Fibroblast of lung (primary cell): ENCODE results near the gene C3orf18.

Source experiments
- EZH2 ChIP-seq: IDR thresholded peaks from 2 replicates; pipeline ENCODE4 v1.5.1; 2012; ENCODE audit warnings: low read length, control low read depth, mild to moderate bottlenecking; ENCODE audit errors: missing control alignments
- TF ChIP-seq, protein P1 (sequence below), 2 donors: IDR thresholded peaks in 1 of 2; conservative IDR thresholded peaks in 1 of 2; 1 replicate in 1 of 2; 2 replicates in 1 of 2; pipeline ENCODE4 v1.5.1; 2011 to 2012; ENCODE audit warnings: low read length in 2 of 2, control low read depth in 1 of 2, inconsistent platforms in 1 of 2, low read depth in 1 of 2, mild to moderate bottlenecking in 1 of 2

DNA sequence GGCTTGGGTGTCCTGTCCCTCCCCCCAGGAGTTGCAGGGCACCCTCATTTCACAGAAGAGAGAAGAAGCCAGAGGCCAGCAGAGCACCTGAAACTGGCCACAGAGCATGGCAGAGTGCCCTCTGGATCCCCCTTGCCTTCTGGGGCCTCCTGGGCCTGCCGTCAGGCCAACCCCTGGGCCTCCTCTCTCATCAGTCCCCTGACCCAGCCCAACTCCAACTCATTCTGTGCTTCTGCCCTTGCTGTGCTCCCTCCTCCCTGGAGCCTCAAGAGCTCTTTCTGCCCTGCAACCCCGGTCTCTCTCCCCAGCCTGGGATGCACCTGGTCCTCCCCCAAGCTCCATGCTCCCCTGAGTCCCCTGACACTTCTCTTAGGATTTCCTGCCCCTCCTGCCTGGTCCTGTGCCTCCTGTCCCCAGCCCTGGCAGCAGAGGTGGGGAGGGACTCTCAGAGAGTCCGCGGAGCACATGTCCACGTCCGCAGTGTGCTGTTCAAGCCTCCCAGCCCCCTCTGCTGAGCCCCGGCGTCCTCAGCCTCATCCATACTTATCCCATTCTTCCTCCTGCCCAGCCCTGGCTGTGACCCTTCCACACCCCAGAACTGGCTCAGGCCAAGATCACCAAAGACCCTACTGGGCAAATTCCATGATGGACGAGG is 33.6 kb downstream of the C3orf18 start:
- TF ChIP-seq, protein P1, sequence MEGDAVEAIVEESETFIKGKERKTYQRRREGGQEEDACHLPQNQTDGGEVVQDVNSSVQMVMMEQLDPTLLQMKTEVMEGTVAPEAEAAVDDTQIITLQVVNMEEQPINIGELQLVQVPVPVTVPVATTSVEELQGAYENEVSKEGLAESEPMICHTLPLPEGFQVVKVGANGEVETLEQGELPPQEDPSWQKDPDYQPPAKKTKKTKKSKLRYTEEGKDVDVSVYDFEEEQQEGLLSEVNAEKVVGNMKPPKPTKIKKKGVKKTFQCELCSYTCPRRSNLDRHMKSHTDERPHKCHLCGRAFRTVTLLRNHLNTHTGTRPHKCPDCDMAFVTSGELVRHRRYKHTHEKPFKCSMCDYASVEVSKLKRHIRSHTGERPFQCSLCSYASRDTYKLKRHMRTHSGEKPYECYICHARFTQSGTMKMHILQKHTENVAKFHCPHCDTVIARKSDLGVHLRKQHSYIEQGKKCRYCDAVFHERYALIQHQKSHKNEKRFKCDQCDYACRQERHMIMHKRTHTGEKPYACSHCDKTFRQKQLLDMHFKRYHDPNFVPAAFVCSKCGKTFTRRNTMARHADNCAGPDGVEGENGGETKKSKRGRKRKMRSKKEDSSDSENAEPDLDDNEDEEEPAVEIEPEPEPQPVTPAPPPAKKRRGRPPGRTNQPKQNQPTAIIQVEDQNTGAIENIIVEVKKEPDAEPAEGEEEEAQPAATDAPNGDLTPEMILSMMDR (conservative IDR thresholded peaks at IDR 0.05 in 1 of 2, IDR thresholded peaks at IDR 0.05 in 1 of 2; ENCODE audit: low read depth in 1 of 2, low read length in 2 of 2) = no peak
- no peak for TF ChIP-seq EZH2
